HCT116 (cell line): ENCODE measurements around the gene ENOX1. TPM values are rescaled to one million over a fixed set of nuclear protein-coding genes. Genes with fewer than 3 reads are reported as not detected.

Experiments used
- ATAC-seq: fragments of 200-7000 bp; cut with Tn5 transposase; 2 replicates; pipeline ENCODE4 v1.9.1; 2020; ENCODE audit warnings: mild to moderate bottlenecking, moderate library complexity
- BruUV-seq: library from RNA; stranded (reverse); fragments of 400-500 nt; replicated peaks from 2 replicates; lab custom pipeline; 2021; lab: Mats Ljungman, UMichigan
- CTCF ChIA-PET: fragments of 300-600 bp; sonication (Branson Sonifier 250); formaldehyde crosslinking; loops from one replicate; lab custom pipeline; 2021; ENCODE audit warnings: antibody characterized with exemption; lab: Charles Lee
- POLR2A ChIA-PET: fragments of 300-600, 350-600 bp; sonication (Branson Sonifier 250); formaldehyde crosslinking; loops from one replicate; lab custom pipeline; 2021; ENCODE audit warnings: antibody characterized with exemption; lab: Charles Lee
- RAD21 ChIA-PET, 2 experiments: fragments of 300-600 bp; sonication (Branson Sonifier 250); formaldehyde crosslinking; loops; one replicate each; lab custom pipeline; 2023; ENCODE audit warnings: low total read pairs in 2 of 2; ENCODE audit not compliant: uncharacterized antibody in 2 of 2, unreplicated experiment in 2 of 2, low non-redundant PET in 1 of 2; lab: Charles Lee
- DNase-seq: peaks from one replicate; pipeline ENCODE4 v3.0.0-alpha.2; 2010; ENCODE audit warnings: low read depth, low spot score
- H2AFZ ChIP-seq: fragments of 200-600 bp; shearing (Covaris generic), sonication (generic); 2 replicates; pipeline ENCODE4 v1.6.1; 2017; ENCODE audit warnings: low read depth, mixed run types, mixed read lengths, antibody characterized with exemption, low read length; ENCODE audit not compliant: poor library complexity, severe bottlenecking
- H3K27ac ChIP-seq: 2 replicates; pipeline ENCODE4 v1.5.1; 2012; ENCODE audit warnings: low read depth, low read length
- H3K27me3 ChIP-seq: fragments of 200-600 bp; sonication (generic); 2 replicates; pipeline ENCODE4 v1.6.1; 2016; ENCODE audit warnings: mixed run types, low read length, mixed read lengths; ENCODE audit not compliant: insufficient read depth
- H3K36me3 ChIP-seq, 2 experiments: fragments of 200-500 bp in 1 of 2; fragments of 200-600 bp in 1 of 2; sonication (Bioruptor generic) in 1 of 2; sonication (generic) in 1 of 2; 2 replicates each; pipeline versions ENCODE4 v1.5.1 to v1.6.1; 2014 to 2016; ENCODE audit warnings: low read length in 2 of 2, inconsistent platforms in 1 of 2, mixed read lengths in 1 of 2, mixed run types in 1 of 2; ENCODE audit not compliant: insufficient read depth in 2 of 2, control insufficient read depth in 1 of 2
- H3K4me1 ChIP-seq, 2 experiments: fragments of 200-600 bp in 1 of 2; sonication (generic) in 1 of 2; 2 replicates each; pipeline versions ENCODE4 v1.5.1 to v1.6.1; 2012 to 2017; ENCODE audit warnings: low read length in 2 of 2, inconsistent platforms in 1 of 2, mild to moderate bottlenecking in 1 of 2, mixed read lengths in 1 of 2, mixed run types in 1 of 2, moderate library complexity in 1 of 2; ENCODE audit not compliant: insufficient read depth in 2 of 2, control insufficient read depth in 1 of 2
- H3K4me2 ChIP-seq: fragments of 200-600 bp; sonication (generic); 2 replicates; pipeline ENCODE4 v1.6.1; 2017; ENCODE audit warnings: mixed run types, low read length, mixed read lengths
- H3K4me3 ChIP-seq, 2 experiments: fragments of 200-600 bp in 1 of 2; sonication (generic) in 1 of 2; replicated peaks in 1 of 2; 2 replicates each; pipeline ENCODE4 v1.5.1; 2011 to 2016; ENCODE audit warnings: low read length in 2 of 2, control low read depth in 1 of 2, low read depth in 1 of 2, mild to moderate bottlenecking in 1 of 2, mixed read lengths in 1 of 2, mixed run types in 1 of 2
- H3K79me2 ChIP-seq: fragments of 200-600 bp; sonication (generic); 2 replicates; pipeline ENCODE4 v1.6.1; 2017; ENCODE audit warnings: mild to moderate bottlenecking, mixed run types, low read length, moderate library complexity, mixed read lengths; ENCODE audit not compliant: insufficient read depth
- H3K9ac ChIP-seq: fragments of 200-600 bp; sonication (generic); 2 replicates; pipeline ENCODE4 v1.6.1; 2016; ENCODE audit warnings: low read length, mixed read lengths
- H3K9me2 ChIP-seq: fragments of 200-600 bp; sonication (generic), shearing (Covaris generic); 2 replicates; pipeline ENCODE4 v1.6.1; 2017; ENCODE audit warnings: mixed run types, mild to moderate bottlenecking, moderate library complexity; ENCODE audit not compliant: insufficient read depth
- H3K9me3 ChIP-seq, 2 experiments: fragments of 200-500 bp in 1 of 2; fragments of 200-600 bp in 1 of 2; sonication (Bioruptor generic) in 1 of 2; sonication (generic) in 1 of 2; 2 replicates each; pipeline ENCODE4 v1.6.1; 2014 to 2017; ENCODE audit warnings: low read length in 2 of 2, mixed read lengths in 2 of 2, inconsistent platforms in 1 of 2, low read depth in 1 of 2, mild to moderate bottlenecking in 1 of 2, mixed run types in 1 of 2, moderate library complexity in 1 of 2; ENCODE audit not compliant: control insufficient read depth in 1 of 2, insufficient read depth in 1 of 2
- H4K20me1 ChIP-seq: fragments of 200-600 bp; sonication (generic), shearing (Covaris generic); 2 replicates; pipeline ENCODE4 v1.6.1; 2017; ENCODE audit warnings: mixed run types, mild to moderate bottlenecking, moderate library complexity; ENCODE audit not compliant: insufficient read depth
- ATF3 ChIP-seq: IDR thresholded peaks from 2 replicates; pipeline ENCODE4 v1.6.1; 2012
- CBX3 ChIP-seq: IDR thresholded peaks from 2 replicates; pipeline ENCODE4 v1.6.1; 2012; ENCODE audit warnings: low read depth
- CEBPB ChIP-seq: IDR thresholded peaks from 2 replicates; pipeline ENCODE4 v1.6.1; 2012; ENCODE audit warnings: low read depth
- EGR1 ChIP-seq: IDR thresholded peaks from 2 replicates; pipeline ENCODE4 v1.6.1; 2012; ENCODE audit warnings: low read depth
- EZH2phosphoT487 ChIP-seq: fragments of 200-600 bp; IDR thresholded peaks from 2 replicates; pipeline ENCODE4 v1.6.1; 2018; ENCODE audit warnings: antibody characterized with exemption, borderline replicate concordance
- FOSL1 ChIP-seq: IDR thresholded peaks from 2 replicates; pipeline ENCODE4 v1.6.1; 2012; ENCODE audit warnings: low read depth
- JUND ChIP-seq: IDR thresholded peaks from 2 replicates; pipeline ENCODE4 v1.6.1; 2012
- POLR2A ChIP-seq: IDR thresholded peaks from 2 replicates; pipeline ENCODE4 v1.7.0; 2011; ENCODE audit warnings: borderline replicate concordance; ENCODE audit not compliant: insufficient read depth, insufficient read length; ENCODE audit errors: extremely low read depth
- POLR2AphosphoS5 ChIP-seq: IDR thresholded peaks from 2 replicates; pipeline ENCODE4 v1.6.1; 2011; ENCODE audit warnings: mild to moderate bottlenecking, low read depth, low read length, moderate library complexity
- RAD21 ChIP-seq: IDR thresholded peaks from 2 replicates; pipeline ENCODE4 v1.6.1; 2012; ENCODE audit warnings: low read depth, mild to moderate bottlenecking
- SIN3A ChIP-seq: IDR thresholded peaks from 2 replicates; pipeline ENCODE4 v1.6.1; 2012; ENCODE audit warnings: low read depth
- SP1 ChIP-seq: IDR thresholded peaks from 2 replicates; pipeline ENCODE4 v1.6.1; 2012; ENCODE audit warnings: low read depth
- SRF ChIP-seq: IDR thresholded peaks from 2 replicates; pipeline ENCODE4 v1.6.1; 2012; ENCODE audit warnings: low read depth
- TCF7L2 ChIP-seq: IDR thresholded peaks from 2 replicates; pipeline ENCODE4 v1.7.0; 2011; ENCODE audit warnings: borderline replicate concordance, inconsistent platforms; ENCODE audit not compliant: insufficient read depth, insufficient read length; ENCODE audit errors: extremely low read depth
- ZBTB33 ChIP-seq: IDR thresholded peaks from 2 replicates; pipeline ENCODE4 v1.6.1; 2011; ENCODE audit warnings: mild to moderate bottlenecking, low read length, moderate library complexity; ENCODE audit not compliant: insufficient replicate concordance; ENCODE audit errors: extremely low read depth
- ZFX ChIP-seq: fragments of 450-650 bp; IDR thresholded peaks from 2 replicates; pipeline ENCODE4 v1.6.1; 2017
- ZNF274 ChIP-seq: fragments of 200-500 bp; sonication (Bioruptor generic); IDR thresholded peaks from 2 replicates; pipeline ENCODE4 v1.6.1; 2014; ENCODE audit warnings: mild to moderate bottlenecking, low read depth, low read length, inconsistent platforms
- intact Hi-C: fragments of 100-400 bp; cut with micrococcal nuclease; formaldehyde crosslinking; loops from 2 replicates; pipeline ENCODE4 v1.10.0; 2022
- total RNA-seq: library from RNA; stranded (reverse); gene quantifications from one replicate; pipeline ENCODE4 v1.2.1, GENCODE V29; 2021; ENCODE audit not compliant: unreplicated experiment
- TF ChIP-seq, protein P1 (sequence below): IDR thresholded peaks from 2 replicates; pipeline ENCODE4 v1.6.1; 2012
- TF ChIP-seq, protein P2 (sequence below), 3 experiments: fragments of 200-600 bp in 1 of 3; sonication (generic) in 1 of 3; IDR thresholded peaks in 2 of 3; conservative IDR thresholded peaks in 1 of 3; 2 replicates each; pipeline ENCODE4 v1.5.1; 2012 to 2017; ENCODE audit warnings: low read depth in 2 of 3, low read length in 2 of 3, antibody characterized with exemption in 1 of 3, borderline replicate concordance in 1 of 3, control low read depth in 1 of 3, mild to moderate bottlenecking in 1 of 3, mixed read lengths in 1 of 3, mixed run types in 1 of 3, moderate library complexity in 1 of 3; ENCODE audit not compliant: insufficient read depth in 1 of 3
- TF ChIP-seq, protein P3 (sequence below): IDR thresholded peaks from 2 replicates; pipeline ENCODE4 v1.6.1; 2012; ENCODE audit warnings: low read depth

ENOX1 gene
- total RNA-seq, 1 experiment from 2014 or later: 4.5 TPM

DNA sequence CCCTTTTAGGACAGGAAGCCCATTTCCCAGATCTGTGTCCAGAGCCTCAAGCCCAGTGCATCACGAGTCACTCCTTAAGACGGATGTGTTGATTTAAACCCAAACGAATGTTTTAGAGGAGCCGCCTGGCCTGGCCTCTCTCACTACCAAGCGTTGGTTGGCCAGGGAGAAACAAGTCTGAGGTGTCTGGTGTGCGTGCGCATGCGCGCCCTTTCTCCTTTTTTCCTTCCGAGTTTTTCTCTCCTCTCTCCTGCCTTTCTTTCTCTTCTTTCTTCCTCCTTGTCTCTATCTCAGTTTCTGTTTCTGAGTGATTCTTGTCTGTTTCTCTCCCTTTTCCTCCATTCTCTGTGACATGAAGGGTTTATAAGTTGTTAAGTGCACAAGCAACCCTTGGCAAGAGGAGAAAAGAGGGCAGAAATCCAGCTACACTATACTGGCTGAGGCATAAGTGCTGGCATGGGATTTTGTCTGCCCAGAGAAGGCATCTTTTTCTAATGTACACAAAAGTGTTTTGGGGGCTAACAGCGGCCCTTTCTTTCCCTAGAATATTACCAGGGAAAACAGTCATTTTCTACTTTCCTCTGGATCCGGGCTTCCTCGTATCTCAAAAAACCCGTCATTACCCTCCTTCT is 592.9 kb downstream of the ENOX1 start:
- Histone ChIP-seq H3K9me2 (no peaks in the 10 kb centered on the region), H3K79me2 (no peaks in the 10 kb centered on the region), H4K20me1 (no peaks in the 10 kb centered on the region), H3K27ac (no peak overlapping the region), H3K4me2 (no peak overlapping the region), H3K9me3 (no peaks in the 10 kb centered on the region), H2AFZ (no peak overlapping the region), H3K9ac (no peak overlapping the region), H3K36me3 (no peaks in the 10 kb centered on the region), H3K27me3 (no peaks in the 10 kb centered on the region), H3K4me1 (no peaks in the 10 kb centered on the region), H3K4me3 (no peak overlapping the region)
- ChIA-PET POLR2A (no interaction called here), CTCF (no interaction called here), RAD21 (no interaction called here)
- ATAC-seq (no peak), DNase-seq (no peak)
- no TSS peak for BruUV-seq
- intact Hi-C loops: no loop called here
- TF ChIP-seq FOSL1 (no peak), ZFX (no peak), CBX3 (no peak), ZBTB33 (no peak), JUND (no peak), POLR2A (no peak), TCF7L2 (no peak), ATF3 (no peak), SRF (no peak), POLR2AphosphoS5 (no peak), CEBPB (no peak), EZH2phosphoT487 (no peak), ZNF274 (no peak), SIN3A (no peak), RAD21 (no peak), EGR1 (no peak), SP1 (no peak)
- TF ChIP-seq, protein P1, sequence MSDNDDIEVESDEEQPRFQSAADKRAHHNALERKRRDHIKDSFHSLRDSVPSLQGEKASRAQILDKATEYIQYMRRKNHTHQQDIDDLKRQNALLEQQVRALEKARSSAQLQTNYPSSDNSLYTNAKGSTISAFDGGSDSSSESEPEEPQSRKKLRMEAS: no peak
- TF ChIP-seq, protein P2, sequence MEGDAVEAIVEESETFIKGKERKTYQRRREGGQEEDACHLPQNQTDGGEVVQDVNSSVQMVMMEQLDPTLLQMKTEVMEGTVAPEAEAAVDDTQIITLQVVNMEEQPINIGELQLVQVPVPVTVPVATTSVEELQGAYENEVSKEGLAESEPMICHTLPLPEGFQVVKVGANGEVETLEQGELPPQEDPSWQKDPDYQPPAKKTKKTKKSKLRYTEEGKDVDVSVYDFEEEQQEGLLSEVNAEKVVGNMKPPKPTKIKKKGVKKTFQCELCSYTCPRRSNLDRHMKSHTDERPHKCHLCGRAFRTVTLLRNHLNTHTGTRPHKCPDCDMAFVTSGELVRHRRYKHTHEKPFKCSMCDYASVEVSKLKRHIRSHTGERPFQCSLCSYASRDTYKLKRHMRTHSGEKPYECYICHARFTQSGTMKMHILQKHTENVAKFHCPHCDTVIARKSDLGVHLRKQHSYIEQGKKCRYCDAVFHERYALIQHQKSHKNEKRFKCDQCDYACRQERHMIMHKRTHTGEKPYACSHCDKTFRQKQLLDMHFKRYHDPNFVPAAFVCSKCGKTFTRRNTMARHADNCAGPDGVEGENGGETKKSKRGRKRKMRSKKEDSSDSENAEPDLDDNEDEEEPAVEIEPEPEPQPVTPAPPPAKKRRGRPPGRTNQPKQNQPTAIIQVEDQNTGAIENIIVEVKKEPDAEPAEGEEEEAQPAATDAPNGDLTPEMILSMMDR (IDR thresholded peaks at IDR 0.05 in 2 of 3, conservative IDR thresholded peaks at IDR 0.05 in 1 of 3; ENCODE audit: borderline replicate concordance in 1 of 3, insufficient read depth in 1 of 3, low read depth in 2 of 3, low read length in 2 of 3): no peak
- TF ChIP-seq, protein P3, sequence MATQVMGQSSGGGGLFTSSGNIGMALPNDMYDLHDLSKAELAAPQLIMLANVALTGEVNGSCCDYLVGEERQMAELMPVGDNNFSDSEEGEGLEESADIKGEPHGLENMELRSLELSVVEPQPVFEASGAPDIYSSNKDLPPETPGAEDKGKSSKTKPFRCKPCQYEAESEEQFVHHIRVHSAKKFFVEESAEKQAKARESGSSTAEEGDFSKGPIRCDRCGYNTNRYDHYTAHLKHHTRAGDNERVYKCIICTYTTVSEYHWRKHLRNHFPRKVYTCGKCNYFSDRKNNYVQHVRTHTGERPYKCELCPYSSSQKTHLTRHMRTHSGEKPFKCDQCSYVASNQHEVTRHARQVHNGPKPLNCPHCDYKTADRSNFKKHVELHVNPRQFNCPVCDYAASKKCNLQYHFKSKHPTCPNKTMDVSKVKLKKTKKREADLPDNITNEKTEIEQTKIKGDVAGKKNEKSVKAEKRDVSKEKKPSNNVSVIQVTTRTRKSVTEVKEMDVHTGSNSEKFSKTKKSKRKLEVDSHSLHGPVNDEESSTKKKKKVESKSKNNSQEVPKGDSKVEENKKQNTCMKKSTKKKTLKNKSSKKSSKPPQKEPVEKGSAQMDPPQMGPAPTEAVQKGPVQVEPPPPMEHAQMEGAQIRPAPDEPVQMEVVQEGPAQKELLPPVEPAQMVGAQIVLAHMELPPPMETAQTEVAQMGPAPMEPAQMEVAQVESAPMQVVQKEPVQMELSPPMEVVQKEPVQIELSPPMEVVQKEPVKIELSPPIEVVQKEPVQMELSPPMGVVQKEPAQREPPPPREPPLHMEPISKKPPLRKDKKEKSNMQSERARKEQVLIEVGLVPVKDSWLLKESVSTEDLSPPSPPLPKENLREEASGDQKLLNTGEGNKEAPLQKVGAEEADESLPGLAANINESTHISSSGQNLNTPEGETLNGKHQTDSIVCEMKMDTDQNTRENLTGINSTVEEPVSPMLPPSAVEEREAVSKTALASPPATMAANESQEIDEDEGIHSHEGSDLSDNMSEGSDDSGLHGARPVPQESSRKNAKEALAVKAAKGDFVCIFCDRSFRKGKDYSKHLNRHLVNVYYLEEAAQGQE: no peak
- TF ChIP-seq, all 23 proteins: peak for 0
